Psoas muscle (tissue), 8 donors: ENCODE results near the gene SEMA3C. TPM values are rescaled to one million over a fixed set of nuclear protein-coding genes. Genes with fewer than 3 reads are reported as not detected.

Experiments
- ATAC-seq, 4 donors: fragments of 200-7000 bp; cut with Tn5 transposase; one replicate each; pipeline ENCODE4 v1.9.1; 2020; ENCODE audit warnings: moderate library complexity in 3 of 4, mild to moderate bottlenecking in 2 of 4
- DNase-seq, 2 donors: peaks; one replicate each; pipeline ENCODE4 v3.0.0-alpha.2; 2020
- H3K27ac ChIP-seq: fragments of 200-600 bp; one replicate; pipeline ENCODE4 v1.8.0; 2022
- H3K27me3 ChIP-seq, 3 donors: fragments of 200-600 bp in 1 of 3; one replicate each; pipeline versions ENCODE4 v1.6.1 to v1.8.0; 2013 to 2022; ENCODE audit warnings: low read length in 2 of 3, mild to moderate bottlenecking in 2 of 3, moderate library complexity in 1 of 3; ENCODE audit not compliant: insufficient read depth in 3 of 3
- H3K36me3 ChIP-seq, 2 donors: fragments of 200-600 bp in 1 of 2; one replicate each; pipeline versions ENCODE4 v1.6.1 to v1.8.0; 2013 to 2022; ENCODE audit warnings: low read depth in 1 of 2, mild to moderate bottlenecking in 1 of 2, moderate library complexity in 1 of 2; ENCODE audit not compliant: insufficient read depth in 1 of 2
- H3K4me1 ChIP-seq: fragments of 200-600 bp; one replicate; pipeline ENCODE4 v1.8.0; 2022
- H3K4me3 ChIP-seq: fragments of 200-600 bp; one replicate; pipeline ENCODE4 v1.8.0; 2022; ENCODE audit warnings: mild to moderate bottlenecking
- H3K9me3 ChIP-seq: fragments of 200-600 bp; one replicate; pipeline ENCODE4 v1.8.0; 2022
- CTCF ChIP-seq: fragments of 200-600 bp; IDR thresholded peaks from one replicate; pipeline ENCODE4 v1.8.0; 2022; ENCODE audit warnings: antibody characterized with exemption
- WGBS, 3 donors: extraction: QIAGEN DNeasy Blood & Tissue Kit; methylation state at CpG; one replicate each; pipeline versions ENCODE4 v1.1.6 to v1.1.7; 2013; 5-methylcytosine and 5-hydroxymethylcytosine counted together
- intact Hi-C, 2 donors: fragments of 100-400 bp; cut with DNase I; formaldehyde crosslinking; loops; one replicate each; pipeline versions ENCODE4 v1.11.0 to v1.14.2; 2022
- polyA plus RNA-seq, 3 donors: library from polyadenylated mRNA; stranded (reverse); fragments of 200-250 nt; gene quantifications; one replicate each; pipeline ENCODE4 v1.2.3, GENCODE V29; 2013
- total RNA-seq, 4 donors: library from RNA; stranded (reverse); fragmentation: NEBNext Ultra II Directional in 2 of 4; extraction: Animal tissue kit (Norgen Biotek cat#: 25700) in 2 of 4; gene quantifications; one replicate each; pipeline versions ENCODE4 v1.2.1 to v1.2.4, GENCODE V29; 2021 to 2023
- donor health status: healthy with polysubstance abuse.
- donor health status: DM: no; HTN: no; CAD: no; lungs with moderate emphysema.
- donor health status: Bipolar disorder and iron deficiency.
- donor health status: healthy.
- donor health status: DM: yes; HTN: yes; CAD: no.
- donor health status: DM: no; HTN: no; CAD: no.
- donor health status: DM: no; HTN: no; CAD: no.
- donor health status: DM: yes; HTN: yes; CAD: no.

Gene SEMA3C
- total and polyA plus RNA-seq, 7 donors = 6.6 to 63.1 (median 18.3) TPM

GRCh38 chr7:80869821-80870751 is 48.8 kb downstream of the SEMA3C start:
- Histone ChIP-seq H3K9me3 (no peaks in the 10 kb centered on the region), H3K4me3 (no peak overlapping the region), H3K36me3 (no peaks in the 10 kb centered on the region), H3K4me1 (peaks cover 15% of the 10 kb centered on the region), H3K27ac (peak overlapping the region; percentile 54), H3K27me3 (no peaks in the 10 kb centered on the region)
- intact Hi-C loops = no loop called here
- WGBS, 3 donors = 73 to 84% (median 78%) methylated on average over 6 of the region's 6 CpGs
- DNase-seq (no peak), ATAC-seq (peak in 2 of 4 donors; percentile 33 to 45)
- TF ChIP-seq CTCF = no peak

DNA sequence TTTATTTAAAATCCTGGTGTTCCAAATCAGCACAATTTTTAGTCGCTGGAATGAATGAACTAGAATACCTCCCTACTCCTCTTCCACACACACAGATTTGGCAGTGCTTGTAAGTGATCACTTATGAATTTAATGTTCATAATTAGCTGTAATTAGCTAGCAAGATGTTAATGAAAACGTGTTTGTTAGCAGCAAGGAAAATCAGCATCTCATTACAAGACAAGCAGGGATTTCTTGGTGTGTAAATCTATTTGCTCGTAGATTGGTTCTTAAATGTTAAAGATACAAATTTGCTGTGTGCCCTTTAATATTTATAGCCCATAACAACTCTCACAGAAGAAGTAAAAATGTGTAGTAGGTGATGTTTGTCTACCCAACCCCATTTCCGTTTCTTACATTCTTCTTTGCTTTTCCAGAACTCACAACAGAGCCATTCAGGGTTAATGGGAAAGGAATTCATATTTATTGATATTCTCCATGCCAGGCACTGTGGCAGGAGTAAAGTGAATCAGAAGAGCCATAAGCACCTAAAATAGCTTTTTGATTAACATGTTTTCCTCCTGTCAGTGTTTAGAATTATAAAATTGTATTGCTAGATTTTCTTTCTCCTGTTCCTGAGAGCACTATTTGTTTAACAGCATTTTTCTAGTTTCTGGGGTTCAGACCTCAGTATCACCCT is 49.6 kb downstream of the SEMA3C start:
- 69 to 75% (median 71%) methylated on average over 4 of the region's 4 CpGs for WGBS, 3 donors
- peak overlapping the region; percentile 37 for H3K27ac ChIP-seq
- TF ChIP-seq CTCF = no peak
- H3K4me1 ChIP-seq = peaks cover 15% of the 10 kb centered on the region
- H3K36me3 ChIP-seq = no peaks in the 10 kb centered on the region
- no peaks in the 10 kb centered on the region for H3K27me3 ChIP-seq
- ATAC-seq = no peak
- no peaks in the 10 kb centered on the region for H3K9me3 ChIP-seq
- DNase-seq = no peak
- intact Hi-C loops = no loop called here
- H3K4me3 ChIP-seq = no peak overlapping the region

- H3K4me1 ChIP-seq = peaks cover 15% of the 10 kb centered on the region
- H3K36me3 ChIP-seq = no peaks in the 10 kb centered on the region
- TF ChIP-seq CTCF = no peak
- H3K4me3 ChIP-seq = no peak overlapping the region
- DNase-seq (no peak), ATAC-seq (no peak)
- H3K27me3 ChIP-seq = no peaks in the 10 kb centered on the region
- WGBS, 3 donors = 86 to 91% (median 88%) methylated on average over 1 of the region's 1 CpG
- H3K9me3 ChIP-seq = no peaks in the 10 kb centered on the region
- intact Hi-C loops = no loop called here
- H3K27ac ChIP-seq = no peak overlapping the region
Observed at GRCh38 chr7:80868566-80868965, 50.3 kb downstream of the SEMA3C start.

- Histone ChIP-seq H3K4me3 (no peak overlapping the region), H3K27me3 (no peaks in the 10 kb centered on the region), H3K4me1 (peaks cover 10% of the 10 kb centered on the region), H3K27ac (no peak overlapping the region), H3K9me3 (no peaks in the 10 kb centered on the region), H3K36me3 (no peaks in the 10 kb centered on the region)
- ATAC-seq (no peak), DNase-seq (no peak)
- 56 to 69% (median 67%) methylated on average over 4 of the region's 4 CpGs for WGBS, 3 donors
- intact Hi-C loops = no loop called here
- no peak for TF ChIP-seq CTCF
Observed at GRCh38 chr7:80860554-80860953, 58.3 kb downstream of the SEMA3C start.
